Activated T-helper 1 cell treated with anti-CD3 and anti-CD28 coated beads, Interleukin-12 subunit alpha, Interleukin-12 subunit beta, Interleukin-2, Interleukin-4 antibody, amounts not matched to agents 30 ng/mL and 10 ng/mL and 1 ng/mL, durations not matched to agents 14 hours and 24 hours and 36 hours (primary cell): ENCODE measurements around the gene KLRC3. TPM values are rescaled to one million over a fixed set of nuclear protein-coding genes. Genes with fewer than 3 reads are reported as not detected.
"Not testable (repeated sequence)": the region's sequence is repeated elsewhere in the genome, so short reads cannot be mapped to it uniquely, and the experiment has no call there.

Source experiments
- DNase-seq: peaks from one replicate; pipeline ENCODE4 v3.0.0; 2021; ENCODE audit warnings: low spot score
- H3K27ac Mint-ChIP-seq: one replicate; pipeline ENCODE4 v1.8.0; 2021; ENCODE audit warnings: mild to moderate bottlenecking, mixed read lengths
- H3K27me3 Mint-ChIP-seq: one replicate; pipeline ENCODE4 v1.8.0; 2022; ENCODE audit warnings: mild to moderate bottlenecking, moderate library complexity, mixed read lengths; ENCODE audit not compliant: insufficient read depth
- H3K36me3 Mint-ChIP-seq: one replicate; pipeline ENCODE4 v1.8.0; 2021; ENCODE audit warnings: low read depth, mixed read lengths
- H3K4me1 Mint-ChIP-seq: one replicate; pipeline ENCODE4 v1.8.0; 2021; ENCODE audit warnings: low read depth, mixed read lengths
- H3K4me3 Mint-ChIP-seq: one replicate; pipeline ENCODE4 v1.8.0; 2021; ENCODE audit warnings: mild to moderate bottlenecking, moderate library complexity, mixed read lengths
- H3K9me3 Mint-ChIP-seq: one replicate; pipeline ENCODE4 v1.8.0; 2021; ENCODE audit warnings: mixed read lengths
- intact Hi-C: fragments of 100-400 bp; cut with micrococcal nuclease; formaldehyde crosslinking; loops from one replicate; pipeline ENCODE4 v1.15.1; 2024
- total RNA-seq: library from RNA; stranded (reverse); gene quantifications from 2 replicates; pipeline ENCODE4 v1.2.3, GENCODE V29; 2022

Gene KLRC3
- not detected in 2 replicates for total RNA-seq

DNA sequence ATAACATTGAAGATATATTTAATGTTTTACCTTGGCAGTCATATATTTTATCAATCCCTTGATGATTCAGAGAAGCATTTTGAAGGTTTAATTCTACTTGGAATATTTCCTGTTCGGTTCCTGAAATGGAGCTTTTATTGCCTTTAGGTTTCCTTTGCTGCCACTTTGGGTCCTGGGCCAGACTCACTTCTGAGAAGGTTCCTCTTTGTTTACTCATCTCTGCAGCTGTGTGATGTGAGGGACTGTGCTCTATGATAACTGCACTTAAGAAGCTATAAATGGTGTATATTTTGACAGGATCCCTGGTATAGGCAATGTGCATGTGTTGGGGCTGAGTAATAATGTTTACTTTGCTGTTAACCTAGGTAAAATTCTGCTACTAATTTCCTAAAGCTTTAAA lies at the start of gene KLRC3:
TSS of gene KLRC3 (minus strand) at position 262 of the 400 bp plus-strand sequence. CDS start at position 217, 45 bp downstream.
- DNase-seq, H3K36me3 Mint-ChIP-seq, H3K4me1 Mint-ChIP-seq, H3K4me3 Mint-ChIP-seq, H3K9me3 Mint-ChIP-seq, H3K27me3 Mint-ChIP-seq, H3K27ac Mint-ChIP-seq, intact Hi-C loops: not testable (repeated sequence)

DNA sequence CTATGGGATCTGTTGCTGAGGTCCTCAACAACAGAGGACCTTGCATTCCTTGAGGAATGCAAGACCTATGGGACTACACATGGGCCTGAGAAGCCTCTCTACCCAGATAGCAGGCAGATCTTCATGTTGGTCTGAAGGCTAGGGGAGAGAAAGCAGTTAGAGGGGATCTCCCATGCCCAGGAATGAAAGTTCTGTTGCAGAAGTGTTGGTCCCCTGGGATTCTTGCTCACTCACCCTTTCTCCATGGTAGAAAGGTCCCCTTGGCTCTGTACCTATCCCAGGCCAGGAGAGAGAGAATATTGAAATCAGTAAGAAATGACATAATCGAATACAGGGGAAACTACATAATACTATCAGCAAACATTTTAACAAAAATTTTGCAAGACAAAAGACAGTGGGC lies 49.3 kb upstream of the KLRC3 start:
- DNase-seq: no peak
- H3K4me1 Mint-ChIP-seq: no peaks in the 10 kb centered on the region
- H3K27ac Mint-ChIP-seq: no peak overlapping the region
- H3K9me3 Mint-ChIP-seq: peaks cover 4% of the 10 kb centered on the region
- no peaks in the 10 kb centered on the region for H3K36me3 Mint-ChIP-seq
- H3K27me3 Mint-ChIP-seq: no peaks in the 10 kb centered on the region
- no peak overlapping the region for H3K4me3 Mint-ChIP-seq
- intact Hi-C loops: no loop called here

DNA sequence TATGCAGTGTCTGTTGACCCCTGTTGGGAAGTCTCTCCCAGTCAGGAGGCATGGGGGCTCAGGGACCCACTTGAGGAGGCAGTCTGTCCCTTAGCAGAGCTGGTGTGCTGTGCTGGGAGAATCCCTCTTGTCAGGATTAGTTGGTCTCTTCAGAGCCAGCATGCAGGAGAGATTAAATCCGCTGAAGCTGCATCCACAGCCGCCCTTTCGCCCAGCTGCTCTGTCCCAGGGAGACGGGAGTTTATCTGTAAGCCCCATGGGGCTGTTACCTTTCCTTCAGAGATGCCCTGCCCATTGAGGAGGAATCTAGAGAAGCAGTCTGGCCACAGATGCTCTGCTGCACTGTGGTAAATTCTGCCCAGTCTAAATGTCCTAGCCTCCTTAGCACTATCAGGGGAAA lies 45.9 kb upstream of the KLRC3 start:
- intact Hi-C loops: no loop called here
- no peak overlapping the region for H3K4me3 Mint-ChIP-seq
- H3K4me1 Mint-ChIP-seq: no peaks in the 10 kb centered on the region
- no peaks in the 10 kb centered on the region for H3K27me3 Mint-ChIP-seq
- DNase-seq: no peak
- H3K27ac Mint-ChIP-seq: no peak overlapping the region
- H3K36me3 Mint-ChIP-seq: no peaks in the 10 kb centered on the region
- peaks cover 13% of the 10 kb centered on the region for H3K9me3 Mint-ChIP-seq

DNA sequence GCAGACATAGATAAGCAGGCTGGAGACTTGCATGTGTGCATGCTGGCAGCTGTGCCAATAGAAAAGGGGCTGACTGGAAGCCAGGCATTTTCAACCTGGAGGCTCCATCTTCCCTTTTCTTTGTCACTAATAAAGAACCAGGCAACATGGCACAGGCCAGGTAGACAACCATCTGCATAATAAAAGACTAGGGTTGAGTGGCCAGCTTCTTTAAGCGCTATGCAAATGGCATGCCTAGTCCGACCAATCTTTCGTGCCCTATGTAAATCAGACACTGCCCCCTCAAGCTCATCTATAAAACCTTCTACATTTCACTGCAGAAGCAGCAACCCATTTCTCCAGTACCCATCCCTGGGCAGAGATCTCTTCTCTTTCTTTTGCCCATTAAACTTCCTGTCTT lies 37.4 kb upstream of the KLRC3 start:
- H3K9me3 Mint-ChIP-seq: peaks cover 46% of the 10 kb centered on the region
- H3K27me3 Mint-ChIP-seq: peaks cover 5% of the 10 kb centered on the region
- no peak for DNase-seq
- intact Hi-C loops: no loop called here
- H3K36me3 Mint-ChIP-seq: no peaks in the 10 kb centered on the region
- no peaks in the 10 kb centered on the region for H3K4me1 Mint-ChIP-seq
- no peak overlapping the region for H3K4me3 Mint-ChIP-seq
- no peak overlapping the region for H3K27ac Mint-ChIP-seq

DNA sequence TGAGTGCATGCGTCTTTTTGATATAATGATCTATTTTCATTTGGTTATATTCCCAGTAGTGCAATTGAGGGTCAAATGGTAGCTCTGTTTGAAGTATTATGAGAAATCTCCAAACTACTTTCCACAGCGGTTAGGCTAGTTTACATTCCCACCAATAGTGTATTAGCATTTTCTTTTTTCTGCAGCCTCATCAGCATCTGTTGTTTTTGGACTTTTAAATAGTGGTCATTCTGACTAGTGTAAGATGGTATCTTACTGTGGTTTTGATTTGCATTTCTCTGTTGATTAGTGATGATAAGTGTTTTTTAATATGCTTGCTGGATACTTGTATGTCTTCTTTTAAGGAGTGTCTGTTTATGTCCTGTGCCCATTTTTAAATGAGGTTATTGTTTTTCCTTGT lies 36.5 kb upstream of the KLRC3 start:
- H3K4me1 Mint-ChIP-seq: no peaks in the 10 kb centered on the region
- H3K36me3 Mint-ChIP-seq: no peaks in the 10 kb centered on the region

DNA sequence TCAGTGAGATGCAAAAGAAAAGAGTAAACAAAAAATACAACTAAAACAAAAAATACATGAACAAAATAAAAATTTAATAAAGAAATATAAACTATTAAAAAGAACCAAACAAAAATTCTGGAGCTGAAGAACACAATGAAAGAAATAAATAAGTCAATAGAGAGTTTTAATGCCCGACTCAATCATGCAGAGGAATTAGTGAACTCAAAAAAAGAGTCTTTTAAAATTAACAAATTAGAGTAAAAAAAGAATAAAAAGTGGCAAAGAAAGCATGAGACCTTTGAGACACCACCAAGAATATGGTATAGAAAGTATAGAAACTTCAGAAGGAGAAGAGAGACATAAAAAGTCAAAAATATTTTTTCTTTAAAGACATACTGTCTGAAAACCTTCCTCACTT lies 35.4 kb upstream of the KLRC3 start:
- Mint-ChIP-seq H3K27me3 (peaks cover 5% of the 10 kb centered on the region), H3K27ac (no peak overlapping the region), H3K4me1 (no peaks in the 10 kb centered on the region), H3K9me3 (peaks cover 37% of the 10 kb centered on the region), H3K4me3 (no peak overlapping the region), H3K36me3 (no peaks in the 10 kb centered on the region)
- DNase-seq: no peak
- intact Hi-C loops: no loop called here

More for the DNA sequence above, 36.5 kb upstream of the KLRC3 start:
- H3K4me3 Mint-ChIP-seq: no peak overlapping the region
- intact Hi-C loops: no loop called here
- H3K27ac Mint-ChIP-seq: no peak overlapping the region
- DNase-seq: no peak
- H3K9me3 Mint-ChIP-seq: peaks cover 39% of the 10 kb centered on the region
- H3K27me3 Mint-ChIP-seq: peaks cover 5% of the 10 kb centered on the region

DNA sequence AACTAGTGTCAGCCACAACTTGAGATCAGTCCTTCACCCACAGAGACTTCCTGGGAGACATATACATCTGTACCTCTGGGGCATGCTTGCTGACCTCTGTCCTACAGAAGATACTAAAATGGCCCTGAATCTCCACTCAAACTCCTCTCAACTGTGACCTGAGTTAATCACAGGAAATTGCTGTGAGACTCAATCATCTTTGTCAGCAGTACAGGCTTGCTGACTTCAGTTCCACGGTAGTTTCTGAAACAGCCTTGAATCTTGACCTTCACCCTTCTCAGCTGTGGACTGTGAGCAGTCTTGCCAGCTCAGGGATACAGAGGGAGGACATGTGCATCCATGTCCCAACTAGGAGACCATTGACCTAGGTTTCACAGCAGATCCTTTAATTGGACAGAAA lies 34.1 kb upstream of the KLRC3 start:
- intact Hi-C loops: no loop called here
- no peak overlapping the region for H3K4me3 Mint-ChIP-seq
- peaks cover 5% of the 10 kb centered on the region for H3K27me3 Mint-ChIP-seq
- H3K36me3 Mint-ChIP-seq: no peaks in the 10 kb centered on the region
- no peak for DNase-seq
- peaks cover 28% of the 10 kb centered on the region for H3K9me3 Mint-ChIP-seq
- H3K27ac Mint-ChIP-seq: no peak overlapping the region
- no peaks in the 10 kb centered on the region for H3K4me1 Mint-ChIP-seq

DNA sequence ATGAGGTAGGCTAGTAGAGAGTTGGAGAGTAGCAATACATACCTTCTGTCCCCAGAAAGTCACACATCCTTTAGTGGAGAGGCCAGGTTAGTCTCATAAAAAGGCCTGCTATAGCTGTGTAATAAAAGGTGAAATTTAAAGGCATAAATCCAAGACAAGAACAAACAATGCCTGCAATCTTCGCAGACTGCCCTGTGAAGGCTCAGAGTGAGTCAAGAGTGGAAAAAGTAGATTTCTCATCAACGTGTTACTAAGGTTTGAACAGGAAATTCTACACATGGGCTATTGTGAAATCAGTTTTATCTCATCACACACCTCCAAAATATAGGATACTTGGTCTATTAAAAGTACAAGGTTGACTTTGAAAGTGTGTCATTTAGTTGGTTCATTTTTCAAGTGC lies 32.8 kb upstream of the KLRC3 start, which contains the start of gene KLRC1:
TSS of gene KLRC1 (minus strand) at position 222 of the 400 bp plus-strand sequence. CDS start 2,221 bp downstream, outside the sequence.
- no peaks in the 10 kb centered on the region for H3K36me3 Mint-ChIP-seq
- H3K27ac Mint-ChIP-seq: no peak within 1 kb of the TSS

DNA sequence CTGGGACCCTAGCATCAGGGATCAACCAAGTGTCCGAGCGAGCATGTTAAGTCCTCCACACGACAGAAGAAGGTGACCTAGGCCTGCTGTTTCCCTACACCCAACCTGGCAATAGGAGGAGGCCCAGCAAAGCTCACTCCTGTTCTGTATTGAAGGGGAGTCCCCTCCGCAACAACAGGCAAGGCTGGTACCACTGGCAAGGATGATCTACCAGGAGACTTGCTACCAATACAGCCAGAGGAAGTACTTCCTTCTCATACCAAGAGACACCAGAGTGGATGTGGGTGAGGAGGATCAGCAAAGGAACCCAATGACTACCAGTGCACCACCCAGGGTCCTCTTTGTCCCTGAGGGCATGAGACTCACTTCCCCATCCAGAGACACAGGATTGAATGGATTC lies 27.8 kb upstream of the KLRC3 start:
- H3K9me3 Mint-ChIP-seq: no peaks in the 10 kb centered on the region
- intact Hi-C loops: no loop called here
- H3K36me3 Mint-ChIP-seq: no peaks in the 10 kb centered on the region
- H3K27me3 Mint-ChIP-seq: no peaks in the 10 kb centered on the region
- no peaks in the 10 kb centered on the region for H3K4me1 Mint-ChIP-seq
- DNase-seq: no peak
- no peak overlapping the region for H3K27ac Mint-ChIP-seq
- H3K4me3 Mint-ChIP-seq: no peak overlapping the region

More for the DNA sequence above, 32.8 kb upstream of the KLRC3 start, which contains the start of gene KLRC1:
- intact Hi-C loops: no loop called here
- DNase-seq: no peak
- Mint-ChIP-seq H3K9me3 (peaks cover 23% of the 10 kb centered on the region), H3K4me1 (no peaks in the 10 kb centered on the region), H3K4me3 (no peak within 1 kb of the TSS), H3K27me3 (peaks cover 3% of the 10 kb centered on the region)

DNA sequence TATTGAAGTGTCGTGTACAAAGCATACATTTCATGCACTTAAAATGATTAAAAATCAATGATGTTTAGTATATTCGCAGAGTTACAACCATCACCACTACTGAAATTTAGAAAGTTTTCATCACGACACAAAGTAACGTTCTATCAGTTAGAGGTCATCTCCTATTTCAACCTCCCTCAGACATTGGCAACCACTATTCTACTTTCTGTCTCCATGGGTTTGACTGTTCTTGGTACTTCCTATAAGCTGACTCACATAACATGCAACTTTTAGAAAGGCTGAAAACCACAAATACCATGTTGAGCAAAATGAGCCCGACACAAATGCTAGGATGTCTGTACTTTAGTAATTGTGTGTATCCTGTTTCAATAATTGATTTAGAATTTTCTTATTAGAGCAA lies 25.7 kb upstream of the KLRC3 start:
- H3K9me3 Mint-ChIP-seq, H3K4me3 Mint-ChIP-seq, DNase-seq, H3K27ac Mint-ChIP-seq, H3K36me3 Mint-ChIP-seq, H3K27me3 Mint-ChIP-seq, H3K4me1 Mint-ChIP-seq, intact Hi-C loops: not testable (repeated sequence)

DNA sequence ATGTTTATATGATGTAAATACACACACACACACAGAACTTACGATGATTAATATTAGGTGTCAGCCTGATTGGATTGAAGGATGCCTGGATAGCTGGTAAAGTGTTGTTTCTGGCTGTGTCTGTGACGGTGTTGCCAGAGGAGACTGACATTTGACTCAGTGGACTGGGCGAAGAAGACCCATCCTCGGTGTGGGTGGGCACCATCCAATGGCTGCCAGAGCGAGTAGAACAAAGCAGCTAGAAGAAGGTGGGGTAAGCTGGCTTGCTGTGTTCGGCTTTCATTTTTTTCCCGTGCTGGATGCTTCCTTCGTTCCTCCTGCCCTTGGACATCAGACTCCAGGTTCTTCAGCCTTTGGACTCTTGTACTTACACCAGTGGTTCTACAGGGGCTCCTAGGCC lies 20.7 kb upstream of the KLRC3 start:
- not testable (repeated sequence) for H3K9me3 Mint-ChIP-seq, H3K36me3 Mint-ChIP-seq, DNase-seq, H3K4me1 Mint-ChIP-seq, H3K27ac Mint-ChIP-seq, H3K27me3 Mint-ChIP-seq, H3K4me3 Mint-ChIP-seq
- intact Hi-C loops: loop anchor here (2.0 kb wide), 1 partner anchor 16 kb away; no protein-coding TSS in a partner anchor

DNA sequence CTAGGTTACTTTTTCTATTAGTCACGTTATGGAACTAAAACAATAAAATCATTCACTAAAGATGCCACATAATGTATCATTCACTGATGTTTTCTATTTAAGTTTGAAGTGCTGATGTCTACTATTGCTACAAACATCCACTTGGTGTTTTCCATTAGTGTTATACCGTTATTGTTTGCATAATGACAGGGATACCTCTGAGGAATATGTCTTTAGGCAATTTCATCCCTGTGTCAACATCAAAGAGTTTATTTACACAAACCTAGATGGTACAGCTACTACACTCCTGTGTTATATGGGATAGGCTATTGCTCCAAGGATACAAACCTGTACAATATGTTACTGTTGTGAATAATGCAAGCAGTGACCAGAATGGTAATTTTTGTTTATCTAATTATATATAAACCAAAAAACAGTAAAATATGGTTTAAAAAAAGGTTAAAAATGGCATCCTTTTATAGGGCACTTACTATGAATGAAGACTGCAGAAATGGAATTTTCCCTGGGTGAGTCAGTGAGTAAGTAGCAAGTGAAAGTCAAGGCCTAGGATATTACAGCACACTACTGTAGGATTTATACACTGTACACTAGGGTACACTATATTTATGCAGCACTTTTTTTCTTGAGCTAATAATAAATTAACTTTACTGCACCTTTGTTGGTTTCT lies 19.3 kb upstream of the KLRC3 start:
- not testable (repeated sequence) for H3K27ac Mint-ChIP-seq, H3K9me3 Mint-ChIP-seq, H3K27me3 Mint-ChIP-seq, DNase-seq, H3K4me1 Mint-ChIP-seq, H3K4me3 Mint-ChIP-seq, H3K36me3 Mint-ChIP-seq
- intact Hi-C loops: loop anchor here (2.0 kb wide), 1 partner anchor 15 kb away; no protein-coding TSS in a partner anchor

DNA sequence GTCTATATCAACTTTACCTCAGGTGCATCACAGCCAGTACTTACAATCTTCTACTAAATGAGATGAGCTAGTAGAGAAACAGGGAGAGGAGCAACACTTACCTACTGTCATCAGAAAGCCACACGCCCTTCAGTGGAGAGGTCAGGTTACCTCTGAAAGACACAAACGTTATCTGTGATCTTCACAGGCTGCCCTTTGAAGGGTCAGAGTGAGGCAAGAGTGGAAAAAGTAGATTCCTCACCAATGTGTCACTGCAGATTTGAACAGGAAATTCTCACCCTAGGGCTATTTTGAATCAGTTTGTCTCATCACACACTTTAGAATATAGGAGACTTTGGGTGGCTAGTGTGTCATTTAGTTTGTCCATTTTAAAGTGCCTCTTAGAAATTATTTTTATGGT lies 17.2 kb upstream of the KLRC3 start:
- H3K9me3 Mint-ChIP-seq, H3K27me3 Mint-ChIP-seq, H3K4me1 Mint-ChIP-seq, H3K4me3 Mint-ChIP-seq, intact Hi-C loops, H3K27ac Mint-ChIP-seq, DNase-seq, H3K36me3 Mint-ChIP-seq: not testable (repeated sequence)

DNA sequence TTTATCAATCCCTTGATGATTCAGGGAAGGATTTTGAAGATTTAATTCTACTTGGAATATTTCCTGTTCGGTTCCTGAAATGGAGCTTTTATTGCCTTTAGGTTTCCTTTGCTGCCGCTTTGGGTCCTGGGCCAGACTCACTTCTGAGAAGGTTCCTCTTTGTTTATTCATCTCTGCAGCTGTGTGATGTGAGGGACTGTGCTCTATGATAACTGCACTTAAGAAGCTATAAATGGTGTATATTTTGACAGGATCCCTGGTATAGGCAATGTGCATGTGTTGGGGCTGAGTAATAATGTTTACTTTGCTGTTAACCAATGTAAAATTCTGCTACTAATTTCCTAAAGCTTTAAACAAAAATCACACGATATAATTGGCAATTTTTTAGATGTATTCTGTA lies 15.4 kb upstream of the KLRC3 start, which contains the start of gene KLRC2:
TSS of gene KLRC2 (minus strand) at position 195 of the 400 bp plus-strand sequence. CDS start at position 171, 24 bp downstream.
- DNase-seq, H3K4me3 Mint-ChIP-seq, intact Hi-C loops, H3K36me3 Mint-ChIP-seq, H3K9me3 Mint-ChIP-seq, H3K27ac Mint-ChIP-seq, H3K27me3 Mint-ChIP-seq, H3K4me1 Mint-ChIP-seq: not testable (repeated sequence)
